ENCODE results near the gene FGFRL1.

Gene FGFRL1

DNA sequence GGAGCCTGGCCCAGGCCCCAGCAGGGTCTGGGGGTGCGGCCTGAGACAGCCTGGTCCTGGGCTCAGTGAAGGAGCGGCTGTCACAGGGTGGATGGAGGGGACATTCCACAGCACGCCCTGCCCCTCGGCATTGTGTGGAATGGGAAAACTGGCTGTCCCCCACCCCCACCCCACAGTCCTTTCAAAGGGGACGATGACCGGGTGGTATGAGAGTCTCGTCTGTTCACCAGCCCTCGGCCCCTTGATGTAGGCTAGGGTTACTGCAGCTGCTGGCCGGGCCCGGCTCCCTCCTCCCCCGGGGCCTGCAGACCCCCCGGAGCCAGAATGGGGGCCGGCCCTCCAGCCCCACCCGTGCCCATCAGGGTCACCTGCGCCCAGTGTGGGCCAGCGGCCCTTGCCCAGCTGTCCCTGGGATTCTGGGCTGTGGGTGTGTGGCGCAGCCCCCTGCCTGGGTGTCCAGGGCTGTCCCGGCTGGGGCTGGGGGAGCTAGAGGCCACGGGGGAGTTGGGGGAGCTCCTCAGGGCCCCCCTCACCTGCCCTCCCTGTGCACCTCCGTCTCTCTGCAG, 11.7 kb downstream of the FGFRL1 start:
- no peak for DNase-seq (ENCODE audit: low spot score)

DNA sequence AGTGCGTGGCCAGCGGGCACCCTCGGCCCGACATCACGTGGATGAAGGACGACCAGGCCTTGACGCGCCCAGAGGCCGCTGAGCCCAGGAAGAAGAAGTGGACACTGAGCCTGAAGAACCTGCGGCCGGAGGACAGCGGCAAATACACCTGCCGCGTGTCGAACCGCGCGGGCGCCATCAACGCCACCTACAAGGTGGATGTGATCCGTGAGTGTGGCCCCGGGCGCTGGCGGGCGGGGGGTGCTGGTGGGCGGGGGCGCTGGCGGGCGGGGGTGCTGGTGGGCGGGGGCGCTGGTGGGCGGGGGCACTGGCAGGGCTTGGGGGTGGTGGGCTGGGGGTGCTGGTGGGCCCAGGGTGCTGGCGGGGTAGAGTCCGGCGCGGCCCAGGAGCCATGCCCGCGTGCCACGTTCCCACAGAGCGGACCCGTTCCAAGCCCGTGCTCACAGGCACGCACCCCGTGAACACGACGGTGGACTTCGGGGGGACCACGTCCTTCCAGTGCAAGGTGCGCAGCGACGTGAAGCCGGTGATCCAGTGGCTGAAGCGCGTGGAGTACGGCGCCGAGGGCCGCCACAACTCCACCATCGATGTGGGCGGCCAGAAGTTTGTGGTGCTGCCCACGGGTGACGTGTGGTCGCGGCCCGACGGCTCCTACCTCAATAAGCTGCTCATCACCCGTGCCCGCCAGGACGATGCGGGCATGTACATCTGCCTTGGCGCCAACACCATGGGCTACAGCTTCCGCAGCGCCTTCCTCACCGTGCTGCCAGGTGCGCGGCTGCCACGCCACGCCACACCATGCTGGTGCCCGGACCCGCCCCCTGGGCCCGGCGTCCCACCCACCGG, 12.7 kb downstream of the FGFRL1 start:
- DNase-seq (ENCODE audit: low spot score), result no peak

DNA sequence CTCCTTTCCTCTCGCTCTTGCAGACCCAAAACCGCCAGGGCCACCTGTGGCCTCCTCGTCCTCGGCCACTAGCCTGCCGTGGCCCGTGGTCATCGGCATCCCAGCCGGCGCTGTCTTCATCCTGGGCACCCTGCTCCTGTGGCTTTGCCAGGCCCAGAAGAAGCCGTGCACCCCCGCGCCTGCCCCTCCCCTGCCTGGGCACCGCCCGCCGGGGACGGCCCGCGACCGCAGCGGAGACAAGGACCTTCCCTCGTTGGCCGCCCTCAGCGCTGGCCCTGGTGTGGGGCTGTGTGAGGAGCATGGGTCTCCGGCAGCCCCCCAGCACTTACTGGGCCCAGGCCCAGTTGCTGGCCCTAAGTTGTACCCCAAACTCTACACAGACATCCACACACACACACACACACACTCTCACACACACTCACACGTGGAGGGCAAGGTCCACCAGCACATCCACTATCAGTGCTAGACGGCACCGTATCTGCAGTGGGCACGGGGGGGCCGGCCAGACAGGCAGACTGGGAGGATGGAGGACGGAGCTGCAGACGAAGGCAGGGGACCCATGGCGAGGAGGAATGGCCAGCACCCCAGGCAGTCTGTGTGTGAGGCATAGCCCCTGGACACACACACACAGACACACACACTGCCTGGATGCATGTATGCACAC, 13.6 kb downstream of the FGFRL1 start:
- DNase-seq (ENCODE audit: low spot score), result no peak

DNA sequence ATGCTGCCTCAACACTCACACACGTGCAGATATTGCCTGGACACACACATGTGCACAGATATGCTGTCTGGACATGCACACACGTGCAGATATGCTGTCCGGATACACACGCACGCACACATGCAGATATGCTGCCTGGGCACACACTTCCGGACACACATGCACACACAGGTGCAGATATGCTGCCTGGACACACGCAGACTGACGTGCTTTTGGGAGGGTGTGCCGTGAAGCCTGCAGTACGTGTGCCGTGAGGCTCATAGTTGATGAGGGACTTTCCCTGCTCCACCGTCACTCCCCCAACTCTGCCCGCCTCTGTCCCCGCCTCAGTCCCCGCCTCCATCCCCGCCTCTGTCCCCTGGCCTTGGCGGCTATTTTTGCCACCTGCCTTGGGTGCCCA, 14.7 kb downstream of the FGFRL1 start:
- no peak for DNase-seq (ENCODE audit: low spot score)

DNA sequence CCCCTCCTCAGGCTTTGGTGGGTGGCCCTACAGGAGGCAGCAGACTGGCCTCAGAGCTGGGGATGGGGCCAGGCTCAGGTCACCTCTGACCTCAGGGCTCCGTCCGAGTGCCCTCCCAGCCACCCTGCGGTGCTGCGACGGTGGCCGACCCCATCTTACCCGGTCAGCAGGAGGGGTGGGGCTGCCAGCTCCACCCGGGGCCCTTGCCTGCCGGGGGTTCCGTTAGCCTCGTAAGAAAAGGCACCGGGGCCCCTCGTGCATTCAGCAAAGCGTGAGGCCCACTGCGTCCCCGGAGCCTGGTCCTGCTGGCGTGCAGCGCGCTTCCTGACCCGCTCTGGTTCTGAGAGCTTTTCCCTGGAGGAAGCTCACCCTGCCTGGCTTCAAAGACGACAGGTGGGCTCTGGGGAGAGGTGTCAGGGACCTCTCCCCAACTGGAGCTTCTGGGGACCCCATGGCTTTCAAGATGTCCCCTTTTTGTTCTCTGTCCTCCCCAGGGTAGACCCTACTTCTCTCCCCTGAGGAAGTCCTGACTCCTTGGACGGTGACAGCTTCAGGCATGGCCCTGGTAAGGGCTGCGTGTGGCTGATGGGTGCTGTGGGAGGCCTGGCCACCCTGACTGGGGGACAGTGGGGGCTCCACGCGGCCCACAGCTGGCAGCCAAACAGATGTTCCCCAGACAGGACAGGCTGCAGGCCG, 15.9 kb downstream of the FGFRL1 start:
- no peak for DNase-seq (ENCODE audit: low spot score)

DNA sequence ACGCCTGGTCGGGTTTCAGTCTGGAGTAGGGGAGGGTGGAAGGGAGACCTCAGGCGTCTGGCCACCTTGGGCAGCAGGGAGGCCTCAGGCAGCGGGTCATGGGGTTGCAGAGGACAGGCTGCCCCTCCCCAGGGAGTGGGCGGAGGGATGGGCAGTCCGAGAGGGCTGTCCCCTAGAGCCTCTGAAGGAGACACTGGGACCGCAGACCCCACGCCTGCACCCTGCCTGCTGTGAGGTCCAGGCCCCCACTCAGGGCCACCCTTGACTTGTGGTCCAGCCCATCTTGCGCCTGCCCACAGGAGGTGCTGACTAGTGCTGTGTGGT, 16.5 kb downstream of the FGFRL1 start:
- no peak for DNase-seq (ENCODE audit: low spot score)

DNA sequence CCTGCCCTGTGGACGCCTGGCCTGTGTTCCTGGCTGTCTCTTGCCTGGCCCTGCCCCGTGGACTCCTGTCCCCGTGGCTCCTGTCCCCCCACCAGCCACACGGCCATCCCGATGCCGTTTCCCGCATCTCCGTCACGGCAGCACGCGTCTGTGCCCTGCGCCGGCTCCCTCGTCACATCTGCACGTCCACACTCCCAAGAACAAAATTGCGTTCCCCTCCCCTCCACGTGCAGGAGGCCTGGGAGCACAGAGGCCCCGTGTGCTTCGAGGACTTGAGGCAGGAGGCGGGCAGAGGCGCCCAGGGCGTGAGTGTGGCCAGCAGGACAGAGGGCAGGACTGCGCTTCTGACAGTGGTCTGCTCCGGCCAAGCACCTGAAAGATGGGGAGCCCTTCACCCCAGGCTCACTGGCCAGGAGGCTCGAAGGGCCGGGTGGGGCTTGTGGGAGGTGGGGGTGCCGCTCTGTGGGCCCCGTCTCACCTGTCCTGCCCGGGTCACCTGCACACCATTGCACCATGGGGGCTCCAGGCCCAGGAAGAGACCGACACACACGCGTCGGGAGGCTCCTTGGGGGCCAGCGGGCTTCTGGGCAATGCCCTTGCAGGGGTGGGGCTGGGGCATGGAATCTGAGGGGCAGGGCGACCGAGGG, 17.3 kb downstream of the FGFRL1 start:
- no peak for DNase-seq (ENCODE audit: low spot score)

DNA sequence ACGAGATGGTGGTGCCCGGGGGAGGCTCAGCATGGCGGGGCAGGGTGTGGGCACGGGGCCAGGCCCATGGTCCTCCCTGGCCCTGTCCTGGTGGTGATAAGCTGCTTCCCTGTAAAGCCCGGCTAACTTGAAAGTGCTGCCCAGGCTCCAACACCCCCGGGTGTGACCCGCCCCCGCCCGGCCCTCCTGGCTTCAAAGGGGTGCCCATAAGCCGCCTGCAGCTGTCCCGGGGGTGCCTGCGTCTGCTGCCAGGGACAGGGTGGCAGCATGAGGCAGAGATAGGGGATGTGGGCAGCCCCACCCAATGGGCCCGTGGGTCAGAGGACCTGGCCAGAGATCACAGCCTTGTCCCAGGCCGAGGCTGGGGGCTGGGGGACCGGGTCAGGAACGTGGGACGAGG, 18.1 kb downstream of the FGFRL1 start:
- no peak for DNase-seq (ENCODE audit: low spot score)

DNA sequence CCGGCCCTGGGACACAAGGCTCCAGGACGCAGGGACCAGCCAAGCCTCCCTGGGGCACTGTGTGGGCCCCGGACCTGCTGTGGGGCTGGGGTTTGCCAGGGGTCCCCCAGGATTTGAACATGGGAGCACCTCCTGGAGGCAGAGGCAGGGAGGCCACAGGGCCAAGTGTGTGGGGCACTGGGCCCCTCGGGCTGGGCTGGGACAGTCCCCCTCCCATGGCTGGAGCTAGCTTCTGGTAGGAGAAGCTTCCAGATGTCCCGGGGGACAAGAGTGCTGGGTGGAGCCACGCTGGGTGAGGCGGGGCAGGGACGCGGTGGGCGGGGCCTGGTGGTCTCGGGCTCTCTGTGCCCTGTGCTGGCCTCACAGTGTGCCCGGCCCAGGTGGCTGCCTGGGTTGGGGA, 18.6 kb downstream of the FGFRL1 start:
- no peak for DNase-seq (ENCODE audit: low spot score)

DNA sequence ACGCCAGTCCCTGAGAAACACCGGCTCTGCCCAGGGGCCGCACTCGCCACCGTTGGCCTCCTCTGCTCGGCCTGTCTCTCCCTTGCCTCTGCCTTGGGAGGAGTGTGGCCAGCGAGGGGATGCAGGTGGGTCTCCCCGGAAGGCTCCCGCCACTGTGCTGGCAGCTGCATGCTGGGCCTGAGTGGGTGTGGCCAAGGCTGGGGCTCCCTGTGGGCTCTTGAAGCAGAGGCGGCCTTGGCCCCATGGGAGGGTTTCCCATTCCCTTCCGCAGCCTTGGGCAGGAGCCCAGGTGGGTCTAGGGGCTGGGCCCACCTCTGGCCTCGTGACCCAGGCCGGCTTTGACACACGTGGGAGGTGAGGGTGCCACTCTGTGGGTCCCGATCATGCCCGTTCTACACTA, 19.1 kb downstream of the FGFRL1 start:
- DNase-seq (ENCODE audit: low spot score), result no peak

DNA sequence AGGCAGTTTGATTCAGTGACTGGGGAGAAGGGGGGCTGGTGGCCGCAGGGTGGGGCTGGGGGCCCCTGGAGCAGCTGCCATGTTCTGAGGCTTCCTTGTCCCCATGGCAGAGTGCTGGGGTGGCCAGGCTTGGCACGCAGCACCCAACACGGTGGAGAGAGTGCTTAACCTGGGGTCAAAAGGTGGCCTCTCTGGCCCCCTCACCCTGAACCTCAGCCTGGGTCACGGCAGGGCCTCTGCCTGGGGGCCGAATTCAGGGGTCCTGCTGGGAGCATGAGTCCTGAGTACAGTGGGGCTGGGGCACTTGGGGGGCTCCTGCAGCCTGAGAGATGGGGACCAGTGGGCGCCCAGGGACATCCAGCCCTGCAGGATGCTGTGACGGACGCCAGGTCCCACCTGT, 19.9 kb downstream of the FGFRL1 start:
- DNase-seq (ENCODE audit: low spot score), result no peak

DNA sequence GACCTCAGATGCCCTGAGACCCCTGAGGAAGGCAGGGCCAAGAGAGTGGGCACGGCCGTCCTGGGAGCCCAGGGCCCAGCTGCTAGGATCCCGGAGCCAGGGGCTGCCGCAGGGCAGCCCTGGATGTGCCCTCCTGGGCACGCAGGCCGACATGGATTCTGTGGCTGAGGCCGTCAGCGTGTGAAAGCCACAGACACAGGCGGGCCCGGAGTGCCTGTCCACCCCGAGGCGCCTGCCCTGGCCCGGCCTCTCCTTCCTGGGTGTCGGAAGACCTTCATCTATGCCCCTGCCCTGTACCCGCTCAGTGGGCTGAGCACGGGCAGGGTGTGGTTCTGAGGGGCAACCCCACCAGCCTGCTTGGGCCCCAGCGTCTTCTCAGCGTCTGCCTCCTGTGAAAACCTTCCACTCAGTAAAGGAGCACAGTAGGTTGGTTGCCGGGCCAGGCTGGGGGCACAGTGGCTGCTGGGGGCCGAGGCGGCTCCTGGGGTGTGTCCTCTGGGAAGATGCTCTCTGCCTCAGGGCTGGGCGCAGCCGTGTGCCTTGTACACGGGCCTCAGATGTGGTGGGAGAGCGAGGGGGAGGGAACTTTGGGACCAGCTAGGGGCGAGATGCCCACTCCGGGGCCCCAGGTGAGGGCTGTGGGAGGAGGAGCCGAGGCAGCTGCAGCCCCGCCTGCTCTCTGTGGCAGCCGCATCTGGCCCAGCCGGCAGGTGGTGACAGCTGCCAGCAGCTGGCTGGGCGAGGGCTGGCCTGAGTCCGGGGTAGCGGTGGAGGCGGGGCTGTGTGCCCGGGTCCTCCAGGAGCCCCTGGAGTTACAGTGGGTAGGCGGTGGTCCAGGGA, 20.8 kb downstream of the FGFRL1 start:
- DNase-seq (ENCODE audit: low spot score), result no peak

DNA sequence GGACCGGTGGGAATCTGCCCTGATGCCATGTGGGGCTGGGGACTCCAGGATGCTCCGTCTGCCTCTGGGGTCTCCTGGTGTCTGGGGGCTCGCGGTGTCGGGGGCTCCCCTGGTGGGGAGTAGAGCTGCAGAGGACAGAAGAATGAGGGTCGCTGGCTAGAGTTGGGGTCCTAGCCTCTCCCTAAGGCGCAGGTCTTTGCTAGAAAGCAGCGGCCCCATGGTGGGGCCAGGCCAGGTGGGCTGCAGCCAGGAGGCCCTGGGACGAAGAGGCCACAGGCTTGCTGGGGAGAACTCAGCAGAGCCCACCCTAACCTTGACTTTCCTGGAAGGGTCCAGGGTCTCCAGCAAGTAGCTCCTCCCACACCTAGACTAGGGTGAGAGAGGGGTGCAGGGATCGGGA, 21.4 kb downstream of the FGFRL1 start:
- no peak for DNase-seq (ENCODE audit: low spot score)

DNA sequence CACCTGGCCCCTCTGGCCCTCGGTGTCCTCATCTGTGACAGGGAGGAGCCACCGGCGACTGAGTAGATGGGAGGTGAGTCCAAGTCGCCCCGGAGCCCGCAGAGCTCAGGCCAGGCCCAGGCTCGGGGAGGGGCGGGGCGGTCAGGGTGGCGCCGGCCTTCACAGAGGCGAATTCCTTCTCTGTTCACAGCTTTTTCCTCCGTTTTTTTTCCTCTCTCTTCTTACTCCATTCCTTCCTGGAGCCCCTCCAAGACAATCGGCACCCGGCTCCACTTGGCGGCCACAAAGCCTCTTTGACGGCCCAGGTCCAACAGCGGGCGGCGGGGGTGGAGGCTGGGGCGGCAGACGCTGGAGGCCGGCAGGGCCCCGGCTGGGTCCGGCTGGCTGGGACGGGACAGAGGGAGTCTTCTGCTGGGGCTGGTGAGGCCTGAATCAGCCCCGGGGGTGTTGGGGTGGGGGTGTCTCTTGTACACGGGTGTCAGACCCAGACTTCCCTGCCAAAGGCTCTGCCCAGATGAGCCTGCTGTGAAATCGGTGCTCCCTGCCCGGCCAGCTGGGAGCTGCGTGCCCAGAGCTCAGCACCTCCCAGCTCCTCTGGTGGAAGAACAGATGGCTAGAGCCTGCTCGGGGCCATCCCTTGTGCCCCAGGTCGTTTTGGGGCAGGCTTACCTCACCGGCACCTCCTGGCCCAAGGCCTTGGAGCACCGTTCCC, 22.6 kb downstream of the FGFRL1 start:
- DNase-seq (ENCODE audit: low spot score), result peak; percentile 74

DNA sequence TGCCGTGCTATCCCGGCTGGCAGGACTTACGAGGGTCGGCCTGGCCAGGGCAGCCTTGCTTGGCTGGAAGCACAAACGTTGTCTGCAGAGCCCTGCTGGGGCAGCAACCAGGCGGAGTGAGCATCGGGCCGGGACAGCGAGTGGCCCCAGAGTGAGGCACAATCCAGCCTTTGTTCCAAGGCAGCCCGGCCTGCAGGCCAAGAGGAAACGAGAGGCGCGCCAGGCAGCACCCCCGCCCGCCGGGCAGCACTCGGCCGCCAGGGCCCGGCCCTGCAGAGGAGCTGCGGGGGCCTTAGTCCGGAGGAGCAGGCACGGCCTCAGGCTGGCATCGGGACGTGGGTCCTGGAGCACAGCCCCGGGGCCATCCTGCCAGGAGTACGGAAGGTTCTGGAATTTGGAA, 24.1 kb downstream of the FGFRL1 start:
- peak; percentile 96 for DNase-seq (ENCODE audit: low spot score)

DNA sequence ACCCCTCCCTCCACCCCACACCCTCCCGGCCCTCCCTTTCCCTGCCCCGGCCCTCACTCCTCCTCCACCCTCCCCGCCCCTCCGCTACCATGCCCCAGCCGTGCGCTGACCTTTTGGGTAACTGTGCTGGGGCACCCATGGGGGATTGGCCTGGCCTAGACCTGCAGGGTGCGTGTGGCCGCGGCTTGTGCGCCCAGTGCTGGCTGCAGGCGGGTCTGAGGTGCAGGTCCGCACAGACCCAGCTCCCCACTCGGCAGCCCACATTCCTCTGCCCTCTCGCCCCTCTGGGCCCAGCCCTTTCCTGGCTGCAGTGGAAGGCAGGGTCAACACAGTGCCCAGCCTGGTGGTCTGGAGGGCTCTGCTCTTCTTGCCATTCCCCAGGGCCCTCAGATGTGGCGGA, 24.7 kb downstream of the FGFRL1 start:
- DNase-seq (ENCODE audit: low spot score), result no peak

DNA sequence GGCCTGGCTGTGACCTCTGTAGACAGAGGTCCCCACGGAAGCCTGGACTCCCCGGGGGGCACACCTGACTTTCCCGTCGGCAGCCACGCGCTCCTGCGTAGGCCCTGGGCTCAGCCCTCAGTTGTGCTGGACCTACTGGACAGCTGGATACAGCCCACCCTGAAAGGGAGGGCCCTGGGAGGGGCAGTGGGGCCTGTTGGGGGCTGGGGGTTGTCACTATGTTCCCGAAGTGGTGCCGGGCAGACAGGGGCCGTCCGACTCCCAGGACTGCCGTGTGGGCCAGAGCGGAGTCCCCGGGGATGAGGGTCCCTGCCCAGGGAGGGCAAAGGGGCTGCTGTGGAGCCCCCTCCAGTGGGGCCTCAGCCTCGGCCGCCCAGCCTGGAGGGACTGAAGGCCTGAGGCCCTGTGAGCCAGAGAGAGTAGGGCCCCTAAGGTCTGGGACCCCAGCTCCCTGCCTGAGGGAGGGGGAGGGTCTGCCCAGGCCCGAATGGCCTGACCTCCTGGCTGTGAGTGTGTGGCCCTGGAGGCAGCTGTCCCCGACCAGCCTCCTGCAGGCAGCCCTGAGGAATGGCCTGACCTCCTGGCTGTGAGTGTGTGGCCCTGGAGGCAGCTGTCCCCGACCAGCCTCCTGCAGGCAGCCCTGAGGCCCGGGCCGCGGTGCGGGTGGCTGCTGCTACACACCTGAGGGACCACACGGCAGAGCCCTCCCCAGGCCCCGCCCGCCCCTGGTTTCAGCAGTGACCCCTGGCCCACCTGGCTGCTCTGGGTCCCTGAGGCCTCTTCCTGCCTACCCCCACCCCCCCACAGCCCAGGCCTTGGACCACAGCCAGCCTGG, 25.8 kb downstream of the FGFRL1 start:
- no peak for DNase-seq (ENCODE audit: low spot score)

DNA sequence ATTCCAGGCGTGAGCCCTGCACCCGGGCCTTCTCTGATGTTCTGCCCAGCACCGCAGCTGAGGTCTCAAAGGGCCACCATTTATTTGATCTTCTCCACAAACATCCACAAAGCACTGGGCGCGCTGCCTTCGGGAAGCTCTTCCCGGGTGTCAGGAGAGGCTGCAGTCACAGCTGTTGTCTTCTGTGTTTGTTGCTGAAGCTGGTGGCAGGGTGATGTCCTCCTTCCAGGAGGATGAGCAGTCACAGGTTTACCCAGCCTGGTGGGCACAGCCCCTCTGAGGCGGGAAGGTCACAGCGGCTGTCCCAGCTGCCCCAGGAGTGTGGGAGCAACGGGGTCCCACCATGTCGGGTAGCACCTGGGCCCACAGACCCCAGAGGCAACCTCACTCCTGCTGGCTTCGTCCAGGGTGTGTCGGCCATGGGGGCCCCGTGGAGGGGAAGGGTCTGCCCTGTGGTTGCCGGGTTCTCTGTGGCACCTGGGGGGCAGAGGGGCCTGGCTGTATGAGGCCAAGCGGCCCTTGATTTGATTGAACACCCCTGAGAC, 27.6 kb downstream of the FGFRL1 start:
- DNase-seq (ENCODE audit: low spot score), result no peak

DNA sequence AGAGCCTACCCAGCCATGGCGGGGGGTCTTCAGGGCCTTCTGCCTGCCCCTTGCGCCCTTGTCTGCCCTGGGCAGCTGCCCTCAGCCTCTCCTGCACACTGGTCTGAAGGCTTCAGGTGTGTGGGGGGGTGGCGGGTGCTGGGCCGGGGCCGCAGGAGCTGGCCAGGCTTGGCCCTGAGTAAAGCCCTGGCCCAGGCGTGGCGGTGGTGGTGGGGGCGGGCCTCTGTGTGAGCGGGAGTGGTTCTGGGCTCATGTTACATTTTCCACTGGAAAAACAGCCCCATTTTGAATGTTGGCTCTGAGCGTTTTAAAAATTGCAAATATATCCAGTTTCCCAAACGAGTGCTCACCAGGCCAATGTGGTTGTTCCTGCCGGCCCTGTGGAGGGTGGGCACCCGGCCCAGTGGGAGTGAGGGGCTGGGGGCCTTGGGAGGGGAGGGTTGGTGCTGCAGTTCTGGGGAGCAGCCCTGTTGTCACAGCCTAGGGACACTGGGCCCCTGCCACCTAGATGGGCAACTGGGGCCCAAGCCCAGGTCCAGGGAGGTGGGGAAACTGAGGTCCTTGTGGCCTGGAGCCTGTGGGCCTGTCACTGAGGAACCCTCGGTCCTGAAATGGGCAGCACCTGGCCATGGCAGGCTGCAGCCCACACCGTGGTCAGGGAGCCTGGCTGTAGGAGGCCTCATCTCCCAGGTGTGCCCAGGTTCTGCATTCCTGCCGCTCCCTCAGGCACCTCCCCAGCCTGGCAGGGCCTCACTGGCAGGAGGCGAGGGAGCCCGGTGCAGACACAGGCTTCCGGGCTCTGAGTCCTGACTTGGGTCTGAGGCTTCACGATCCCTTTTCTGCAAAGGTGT, 28.3 kb downstream of the FGFRL1 start:
- no peak for DNase-seq (ENCODE audit: low spot score)

All from Ammon's horn (tissue), 1 donor.